NCI-H1930 (cell line): Measurements from ENCODE around the gene PPP4C.
A peak's percentile ranks its signal among the peaks of the same experiment; 100 is the strongest.
"Not testable (repeated sequence)": the region's sequence is repeated elsewhere in the genome, so short reads cannot be mapped to it uniquely, and the experiment has no call there.

Source experiments
- DNase-seq, 2 experiments: peaks; one replicate each; lab custom pipeline; 2025; lab: John Stamatoyannopoulos, UW

Gene PPP4C

DNA sequence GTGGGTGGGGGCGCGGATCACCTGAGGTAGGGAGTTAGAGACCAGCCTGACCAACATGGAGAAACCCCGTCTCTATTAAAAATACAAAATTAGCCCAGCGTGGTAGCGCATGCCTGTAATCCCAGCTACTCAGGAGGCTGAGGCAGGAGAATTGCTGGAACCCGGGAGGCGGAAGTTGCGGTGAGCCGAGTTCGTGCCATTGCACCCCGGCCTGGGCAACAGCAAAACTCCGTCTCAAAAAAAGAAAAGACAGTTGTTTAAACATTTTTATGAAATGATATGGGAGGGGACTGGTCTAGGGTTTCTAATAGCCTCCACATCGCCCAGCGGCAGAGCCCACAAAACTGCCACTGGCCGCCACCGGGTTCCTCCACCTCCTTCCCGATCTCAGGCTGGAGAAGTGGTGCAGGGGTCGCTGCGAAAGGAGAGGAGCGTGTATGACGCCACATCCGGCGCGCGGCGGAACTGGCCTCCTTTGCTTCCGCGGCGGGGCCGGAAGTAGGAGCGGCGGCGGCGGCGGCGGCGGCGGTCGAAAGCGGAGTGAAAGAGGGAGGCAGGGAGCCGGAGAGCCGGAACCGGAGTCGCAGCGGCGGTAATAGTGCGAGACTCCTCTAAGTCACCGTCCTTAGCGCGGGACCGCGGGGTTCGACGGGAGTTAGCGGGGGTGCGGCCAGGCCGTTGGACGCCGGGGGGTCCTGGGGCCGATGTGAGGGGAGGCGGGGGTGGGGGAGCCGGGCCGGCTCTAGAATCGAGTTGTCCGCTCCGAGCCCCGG lies at the start of gene PPP4C:
TSS of gene PPP4C (plus strand) at position 492 of the 773 bp plus-strand sequence. CDS start 384 bp downstream, outside the sequence.
- peak; percentile 70 to 83 for DNase-seq

DNA sequence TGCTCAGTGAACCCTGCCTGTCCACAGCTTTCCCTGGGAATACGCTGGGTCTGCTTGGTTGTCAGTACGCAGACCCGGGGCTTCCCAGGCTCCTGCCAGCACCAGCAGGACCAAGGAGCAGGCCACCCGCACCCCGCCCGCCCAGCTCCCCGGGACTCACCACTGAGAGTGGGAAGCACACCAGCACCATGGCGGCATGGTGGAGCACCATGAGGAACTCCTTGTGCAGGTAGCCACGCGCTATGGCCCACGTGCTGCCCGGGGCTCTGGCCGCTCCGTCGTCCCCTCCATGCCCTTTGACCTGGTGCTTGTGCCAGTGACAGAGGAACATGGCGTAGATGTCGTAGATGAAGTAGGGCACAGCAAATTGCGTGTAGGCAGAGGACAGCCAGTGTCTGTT lies 49.3 kb upstream of the PPP4C start:
- no peak for DNase-seq

- no peak for DNase-seq
Measured at GRCh38 chr16:30027588-30028437, 48.0 kb upstream of the PPP4C start.

DNA sequence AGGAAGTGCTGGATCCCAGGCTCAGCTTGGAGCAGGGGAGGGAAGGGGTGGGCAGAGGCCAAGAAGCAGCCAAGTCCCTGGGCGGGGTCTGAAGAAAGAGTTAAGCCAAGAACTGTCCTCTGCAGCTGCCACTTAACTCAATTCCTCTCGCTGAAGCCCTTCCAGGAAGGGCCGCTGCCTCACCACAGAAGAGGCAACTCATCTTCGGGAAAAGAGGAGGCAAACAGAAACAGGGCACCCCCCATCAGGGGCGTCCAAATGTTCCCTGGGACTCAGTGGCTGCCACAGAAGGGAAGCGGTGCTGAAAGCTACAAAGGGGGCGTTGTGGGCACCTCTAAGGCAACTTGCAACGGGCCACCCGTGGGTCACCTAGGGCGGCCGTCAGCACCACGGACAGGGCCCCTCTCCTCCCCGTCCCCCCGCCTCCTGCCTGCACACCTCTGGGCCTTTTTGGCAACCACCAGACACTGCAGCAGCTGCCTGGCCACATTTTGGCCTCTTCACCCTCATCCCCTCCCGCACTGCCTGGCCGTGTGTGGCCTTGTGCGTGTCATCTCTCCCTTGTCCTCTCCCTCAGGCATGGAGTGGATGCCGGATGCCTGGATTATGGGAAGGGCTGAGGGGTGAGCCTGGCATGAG lies 47.2 kb upstream of the PPP4C start:
- DNase-seq: no peak

GRCh38 chr16:30030011-30030685 lies 45.6 kb upstream of the PPP4C start:
- DNase-seq: no peak

DNA sequence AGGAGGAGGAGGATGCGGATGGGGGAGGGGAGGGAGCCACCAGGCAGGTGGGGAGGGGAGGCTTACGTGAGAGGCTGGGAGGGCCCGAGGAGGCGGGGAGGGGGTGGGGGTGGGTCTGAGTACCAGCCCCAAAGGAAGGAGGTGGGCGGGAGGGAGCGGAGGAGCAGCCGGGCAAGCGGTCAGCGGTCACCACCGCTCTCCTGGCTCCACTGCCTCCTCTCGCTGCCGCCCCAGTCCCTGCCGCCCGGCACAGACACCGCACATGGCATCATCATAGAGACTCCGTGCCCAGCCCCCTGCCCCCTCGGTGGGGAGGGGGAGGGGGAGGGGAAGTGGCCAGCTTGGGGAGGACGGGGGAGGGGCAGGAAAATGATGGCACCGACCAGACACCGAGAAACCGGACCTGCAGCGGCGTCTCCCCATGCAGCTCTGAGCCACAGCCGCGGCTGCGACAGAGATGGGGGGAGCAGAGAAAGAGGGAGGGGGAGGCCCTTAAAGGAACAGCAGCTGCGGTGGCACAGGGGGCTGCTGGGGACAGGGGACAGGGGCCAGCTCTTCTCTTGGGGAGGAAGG lies 44.9 kb upstream of the PPP4C start, which contains the start of gene TLCD3B:
TSS of gene TLCD3B (minus strand) at position 431 of the 573 bp plus-strand sequence. CDS start 744 bp downstream, outside the sequence.
- DNase-seq: no peak

GRCh38 chr16:30031477-30031918 lies 44.3 kb upstream of the PPP4C start:
- DNase-seq: no peak

DNA sequence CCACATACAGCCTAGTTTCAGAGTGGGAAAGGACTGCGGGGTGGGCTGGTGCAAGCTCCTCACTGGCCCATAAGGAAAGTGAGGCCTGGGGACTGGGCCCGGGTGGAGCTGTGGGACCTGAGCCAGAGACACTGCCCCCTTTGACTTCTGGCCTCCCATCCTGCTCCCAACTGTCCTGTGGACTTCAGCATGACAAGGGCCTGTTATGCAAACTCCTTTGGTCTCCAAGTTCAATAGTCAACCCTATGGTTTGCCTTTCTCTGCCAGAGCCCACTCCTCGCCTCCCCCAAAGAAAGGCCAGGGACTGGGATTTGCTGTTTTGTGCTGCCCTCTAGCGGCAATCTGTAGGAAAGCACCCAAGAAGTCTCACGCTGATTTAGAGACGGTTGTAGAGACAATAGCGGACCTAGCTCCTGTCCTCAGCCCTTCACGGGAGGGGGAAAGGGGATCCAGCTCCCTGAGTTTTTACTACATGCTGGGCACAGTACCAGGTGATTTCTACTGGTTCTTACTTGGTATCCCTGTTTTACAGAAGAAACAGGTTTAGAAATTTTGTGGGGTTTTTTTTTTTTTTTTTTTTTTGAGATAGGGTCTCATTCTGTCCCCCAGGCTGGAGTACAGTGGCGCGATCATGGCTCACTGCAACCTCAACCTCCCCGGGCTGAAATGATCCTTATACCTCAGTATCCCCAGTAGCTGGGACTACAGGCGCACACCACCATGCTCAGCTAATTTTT lies 43.5 kb upstream of the PPP4C start:
- DNase-seq: peak; percentile 73 to 77

- DNase-seq: no peak
Measured at GRCh38 chr16:30033270-30033669, 42.5 kb upstream of the PPP4C start.

DNA sequence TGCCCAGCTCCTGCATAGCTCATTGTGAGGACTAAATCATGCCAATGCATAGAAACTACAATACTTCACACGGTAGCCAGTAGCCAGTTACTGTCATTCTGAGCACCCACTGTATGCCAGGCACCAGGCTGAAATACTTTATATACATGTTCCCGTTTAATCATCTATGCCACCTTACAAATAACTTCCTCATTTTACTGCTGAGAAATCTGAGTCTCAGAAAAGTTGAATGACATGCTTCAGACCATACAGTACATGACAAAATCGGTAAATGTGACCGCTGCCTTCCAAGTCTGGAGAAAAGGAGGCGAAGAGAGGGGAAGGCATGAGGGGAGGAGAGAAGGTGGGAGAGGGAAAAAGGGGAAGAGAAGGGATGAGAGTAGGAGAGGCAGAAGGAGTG lies 35.6 kb upstream of the PPP4C start:
- DNase-seq: no peak

- DNase-seq: not testable (repeated sequence)
Measured at GRCh38 chr16:30040690-30041089, 35.1 kb upstream of the PPP4C start.

DNA sequence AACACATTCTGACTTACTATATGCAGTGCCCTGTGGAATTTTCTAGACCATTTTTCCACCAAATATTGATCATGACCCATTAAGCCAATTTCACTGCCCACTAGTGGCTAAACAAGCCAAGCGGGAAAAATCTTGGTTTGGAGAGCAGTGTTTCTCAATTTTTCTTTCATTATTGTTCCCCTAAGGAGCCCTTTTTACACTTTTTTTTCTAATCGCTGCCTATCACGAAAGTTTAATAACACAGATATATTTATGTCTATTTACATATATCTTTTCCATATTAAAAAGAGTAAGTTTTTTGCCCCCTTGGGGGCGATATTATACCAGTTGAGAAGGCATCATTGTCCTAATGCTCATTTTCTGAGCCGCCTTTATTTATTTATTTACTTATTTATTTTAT lies 34.0 kb upstream of the PPP4C start:
- DNase-seq: no peak

DNA sequence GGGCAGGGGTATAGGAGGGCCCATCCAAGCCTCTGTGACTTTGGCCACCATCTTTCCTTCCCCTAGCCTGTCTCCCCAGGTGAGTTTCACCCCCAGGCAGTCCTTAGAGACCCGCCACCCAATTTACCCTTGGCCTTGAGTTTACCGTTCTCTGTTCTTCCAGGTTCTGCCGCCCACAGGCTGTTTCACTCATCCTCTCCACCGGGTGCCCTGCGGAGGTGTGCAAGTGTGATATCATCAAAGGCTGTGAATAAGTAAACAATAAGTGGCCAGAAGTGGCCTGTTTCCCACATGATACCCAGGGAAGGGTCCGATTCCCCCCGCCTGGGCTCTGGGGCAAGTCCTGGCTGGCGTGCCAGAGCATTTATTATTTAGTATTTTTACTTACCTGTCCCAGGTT lies 29.6 kb upstream of the PPP4C start:
- no peak for DNase-seq

DNA sequence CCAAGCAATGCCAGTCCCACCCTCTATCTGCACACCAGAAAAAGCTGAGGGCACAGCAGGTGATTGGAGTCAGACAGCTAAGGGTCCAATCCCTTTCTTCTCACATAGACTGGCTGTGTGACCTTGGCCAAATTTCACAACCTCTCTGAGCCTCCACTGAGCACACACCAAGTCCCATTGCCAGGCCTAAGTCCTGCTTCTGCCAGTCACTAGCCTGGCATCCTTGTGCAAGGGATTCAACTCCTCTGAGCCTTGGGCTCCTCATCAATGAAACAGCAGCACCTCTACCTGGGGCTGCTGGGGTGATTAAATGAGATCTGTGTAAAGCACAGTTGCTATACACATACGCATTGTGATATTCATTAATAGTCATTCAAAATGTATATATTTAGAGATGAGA lies 29.2 kb upstream of the PPP4C start:
- no peak for DNase-seq

GRCh38 chr16:30049871-30050270 lies 25.9 kb upstream of the PPP4C start:
- no peak for DNase-seq

GRCh38 chr16:30051518-30051917 lies 24.3 kb upstream of the PPP4C start:
- DNase-seq: no peak

GRCh38 chr16:30052671-30053372 lies 23.0 kb upstream of the PPP4C start:
- DNase-seq: peak; percentile 90 to 93

- DNase-seq: no peak
Measured at GRCh38 chr16:30053376-30054015, 22.3 kb upstream of the PPP4C start.

- no peak for DNase-seq
Measured at GRCh38 chr16:30054451-30054850, 21.3 kb upstream of the PPP4C start.
